ENCODE data around the gene SLIT3. TPM values are rescaled to one million over a fixed set of nuclear protein-coding genes. Genes with fewer than 3 reads are reported as not detected.

Gene SLIT3
- polyA plus RNA-seq, 1 of the 3 experiments (the other 2 are of a cell fraction) = 119 TPM

GRCh38 chr5:168984135-168984675 is 316.7 kb downstream of the SLIT3 start:
- CTCF ChIA-PET = interaction anchor here (0.6 to 2.4 kb wide), 9 partner anchors 8 to 597 kb away, joined by 3 to 9 read pairs (median 5); no protein-coding TSS in a partner anchor
- DNase-seq = no peak
- 89% methylated on average over 5 of the region's 5 CpGs for WGBS (ENCODE audit: low lambda C conversion rate)

GRCh38 chr5:168979135-168979534 is 321.8 kb downstream of the SLIT3 start:
- H3K9ac ChIP-seq = no peak overlapping the region
- H3K4me2 ChIP-seq = no peak overlapping the region; the same call in 1 of the 2 replicates
- H3K27ac ChIP-seq (ENCODE audit: low read depth in 2 of 2, low read length in 1 of 2) = peak overlapping the region; percentile 23 to 94; a peak in 3 of 4 replicates
- H3K36me3 ChIP-seq (replicated peaks in 1 of 2; ENCODE audit: control insufficient read depth in 1 of 2, insufficient read depth in 2 of 2, low read length in 1 of 2) = peaks cover 0 to 2% of the 10 kb centered on the region in 2 experiments
- no peaks in the 10 kb centered on the region for H3K27me3 ChIP-seq (ENCODE audit: insufficient read depth)
- H2AFZ ChIP-seq (ENCODE audit: low read depth) = no peak overlapping the region
- 96% methylated on average over 5 of the region's 5 CpGs for WGBS (ENCODE audit: low lambda C conversion rate)
- no peaks in the 10 kb centered on the region for H3K9me2 ChIP-seq
- ChIA-PET POLR2A (interaction anchor here (1.0 kb wide), 1 partner anchor 95 kb away, joined by 3 read pairs; no protein-coding TSS in a partner anchor), CTCF (interaction anchor here (0.8 to 2.8 kb wide), 8 partner anchors 8 to 323 kb away, joined by 3 to 19 read pairs (median 5); no protein-coding TSS in a partner anchor)
- no peaks in the 10 kb centered on the region; the same call in 1 of the 2 replicates for H4K20me1 ChIP-seq (ENCODE audit: insufficient read depth)
- no peak for DNase-seq
- no peaks in the 10 kb centered on the region for H3K9me3 ChIP-seq
- peaks cover 20 to 62% of the 10 kb centered on the region in 2 experiments; a peak in 3 of 4 replicates for H3K4me1 ChIP-seq (ENCODE audit: control insufficient read depth in 1 of 2, insufficient read depth in 2 of 2, low read depth in 1 of 2, low read length in 1 of 2)
- no peak overlapping the region for H3K4me3 ChIP-seq (ENCODE audit: low read depth in 2 of 2, low read length in 1 of 2)
- H3K79me2 ChIP-seq (ENCODE audit: insufficient read depth) = no peaks in the 10 kb centered on the region
- H3F3A ChIP-seq (replicated peaks; ENCODE audit: insufficient read depth) = peaks cover 4% of the 10 kb centered on the region
- TF ChIP-seq IRF3 (IDR thresholded peaks at IDR 0.05; ENCODE audit: low read depth, low read length) (no peak), ELF1 (IDR thresholded peaks at IDR 0.05) (no peak), MXI1 (IDR thresholded peaks at IDR 0.05; ENCODE audit: low read depth, low read length) (no peak), EZH2phosphoT487 (IDR thresholded peaks at IDR 0.05; ENCODE audit: borderline replicate concordance, low read depth) (no peak), REST (IDR thresholded peaks at IDR 0.05; ENCODE audit: low read depth, low read length) (no peak), NFIC (IDR thresholded peaks at IDR 0.05; ENCODE audit: borderline replicate concordance) (no peak), GATA2 (CRISPR knock-in tag; IDR thresholded peaks at IDR 0.05) (no peak), GABPA (IDR thresholded peaks at IDR 0.05; ENCODE audit: low read depth) (no peak), RAD21 (IDR thresholded peaks at IDR 0.05; ENCODE audit: low read length) (no peak), TEAD4 (IDR thresholded peaks at IDR 0.05; ENCODE audit: borderline replicate concordance, insufficient read depth) (no peak), RFX5 (IDR thresholded peaks at IDR 0.05; ENCODE audit: low read length) (no peak), SMC3 (IDR thresholded peaks at IDR 0.05; ENCODE audit: low read depth, low read length) (no peak), EP300 (IDR thresholded peaks at IDR 0.05; ENCODE audit: borderline replicate concordance in 1 of 2, low read depth in 1 of 2, low read length in 1 of 2) (no peak), PBX3 (IDR thresholded peaks at IDR 0.05) (no peak)

More at GRCh38 chr5:168984135-168984675, 316.7 kb downstream of the SLIT3 start:
- Histone ChIP-seq H3K4me1 (ENCODE audit: control insufficient read depth in 1 of 2, insufficient read depth in 2 of 2, low read depth in 1 of 2, low read length in 1 of 2) (peaks cover 0 to 53% of the 10 kb centered on the region in 2 experiments; a peak in 3 of 4 replicates), H3K4me2 (no peak overlapping the region), H3K9ac (no peak overlapping the region), H3K27ac (ENCODE audit: low read depth in 2 of 2, low read length in 1 of 2) (peak overlapping the region in 1 of 2 experiments; percentile 91; a peak in 2 of 4 replicates), H2AFZ (ENCODE audit: low read depth) (no peak overlapping the region), H3K9me2 (no peaks in the 10 kb centered on the region), H3K9me3 (no peaks in the 10 kb centered on the region), H3K4me3 (ENCODE audit: low read depth in 2 of 2, low read length in 1 of 2) (no peak overlapping the region), H3F3A (replicated peaks; ENCODE audit: insufficient read depth) (no peaks in the 10 kb centered on the region), H3K79me2 (ENCODE audit: insufficient read depth) (no peaks in the 10 kb centered on the region), H3K36me3 (replicated peaks in 1 of 2; ENCODE audit: control insufficient read depth in 1 of 2, insufficient read depth in 2 of 2, low read length in 1 of 2) (peaks cover 0 to 2% of the 10 kb centered on the region in 2 experiments), H3K27me3 (ENCODE audit: insufficient read depth) (no peaks in the 10 kb centered on the region), H4K20me1 (ENCODE audit: insufficient read depth) (no peaks in the 10 kb centered on the region)
- POLR2A ChIA-PET = interaction anchor here (0.8 kb wide), 1 partner anchor 116 kb away, joined by 3 read pairs; no protein-coding TSS in a partner anchor
- 0 out of 2 replicates have a peak, but pooled peaks have one; percentile 45 for TF ChIP-seq RCOR1 (IDR thresholded peaks at IDR 0.05; ENCODE audit: low read length)
- peak; percentile 16; the same call in 1 of the 2 replicates for TF ChIP-seq TCF12 (IDR thresholded peaks at IDR 0.05)
- TF ChIP-seq RAD21 (IDR thresholded peaks at IDR 0.05; ENCODE audit: low read length) = 0 out of 2 replicates have a peak, but pooled peaks have one; percentile 2
- TF ChIP-seq USF2 (IDR thresholded peaks at IDR 0.05; ENCODE audit: borderline replicate concordance, low read depth, low read length) = no peak
- 0 out of 2 replicates have a peak, but pooled peaks have one; percentile 33 for TF ChIP-seq FOXJ3 (CRISPR knock-in tag; IDR thresholded peaks at IDR 0.05)
- no peak for TF ChIP-seq POLR2AphosphoS5 (IDR thresholded peaks at IDR 0.05; ENCODE audit: low read depth, low read length)
- TF ChIP-seq GATA2 (CRISPR knock-in tag; IDR thresholded peaks at IDR 0.05) = peak; percentile 73
- peak in 1 of 2 experiments; percentile 92; a peak in 2 of 4 replicates for TF ChIP-seq EP300 (IDR thresholded peaks at IDR 0.05; ENCODE audit: borderline replicate concordance in 1 of 2, low read depth in 1 of 2, low read length in 1 of 2)

Measured in SK-N-SH (cell line).